Mesenteric fat pad (tissue), 1 donor: ENCODE data around the gene BMX. TPM values are rescaled to one million over a fixed set of nuclear protein-coding genes. Genes with fewer than 3 reads are reported as not detected.

Experiments
- DNase-seq: peaks from one replicate; pipeline ENCODE4 v3.0.0-alpha.2; 2020; ENCODE audit warnings: low spot score
- total RNA-seq: library from RNA; stranded (reverse); fragmentation: NEBNext Ultra II Directional; extraction: Animal tissue kit (Norgen Biotek cat#: 25700); gene quantifications from one replicate; pipeline ENCODE4 v1.2.1, GENCODE V29; 2021
- donor health status: DM: yes; HTN: yes; CAD: no.

The BMX gene
- total RNA-seq, 1 donor from 2014 or later, result 1.7 TPM

DNA sequence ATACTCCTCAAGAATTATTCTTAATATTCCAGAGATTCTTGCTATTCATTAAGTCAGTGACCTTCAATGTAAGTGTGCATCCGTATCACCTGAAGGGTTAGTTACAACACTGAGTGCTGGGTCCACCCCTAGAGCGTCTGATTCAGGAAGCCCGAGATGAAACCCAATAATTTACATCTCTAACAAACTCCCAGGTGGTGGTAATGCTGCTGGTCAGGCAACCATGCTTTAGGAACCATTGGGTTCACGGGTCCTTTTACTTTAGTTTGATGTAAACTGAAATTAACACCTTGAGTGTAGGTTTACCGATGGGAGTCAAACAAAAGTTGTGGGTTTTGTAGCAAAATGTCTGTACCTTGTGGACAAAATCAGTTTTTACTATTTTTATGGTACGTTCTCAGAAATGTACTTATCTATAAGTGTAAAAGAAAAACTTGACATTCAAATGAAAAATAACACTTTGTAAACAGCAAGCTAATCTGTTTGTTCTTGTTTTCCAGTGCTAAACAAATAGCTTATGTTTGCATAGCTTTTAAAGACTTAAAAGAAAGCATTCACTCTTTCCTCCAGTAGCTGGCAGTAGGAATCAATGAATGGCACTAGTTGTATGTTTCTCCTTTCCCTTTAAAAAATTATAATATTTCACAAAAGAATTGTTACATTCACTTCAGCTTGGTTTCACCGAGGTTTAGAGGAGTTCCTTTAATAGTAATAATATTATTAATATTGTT lies 67.4 kb downstream of the BMX start:
- DNase-seq, result no peak

DNA sequence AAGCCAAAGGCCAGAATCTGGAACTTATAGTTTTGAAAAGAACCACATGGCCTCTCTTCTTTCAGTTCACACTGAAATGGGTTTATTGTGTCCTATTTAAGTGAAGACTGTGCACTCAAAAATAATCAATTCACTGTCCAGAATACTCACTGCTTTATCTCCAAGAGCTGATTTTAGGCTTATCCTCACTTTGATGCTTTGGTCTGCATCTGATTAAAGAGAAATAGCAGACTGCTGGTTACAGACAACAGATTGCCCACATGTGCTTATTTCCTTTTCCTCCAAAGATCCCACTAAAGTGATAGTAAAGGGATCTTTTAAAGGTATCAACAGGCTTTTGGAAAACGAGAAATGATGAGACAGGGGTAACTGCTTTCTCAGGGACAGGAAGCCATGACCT lies 69.5 kb downstream of the BMX start:
- DNase-seq, result no peak

DNA sequence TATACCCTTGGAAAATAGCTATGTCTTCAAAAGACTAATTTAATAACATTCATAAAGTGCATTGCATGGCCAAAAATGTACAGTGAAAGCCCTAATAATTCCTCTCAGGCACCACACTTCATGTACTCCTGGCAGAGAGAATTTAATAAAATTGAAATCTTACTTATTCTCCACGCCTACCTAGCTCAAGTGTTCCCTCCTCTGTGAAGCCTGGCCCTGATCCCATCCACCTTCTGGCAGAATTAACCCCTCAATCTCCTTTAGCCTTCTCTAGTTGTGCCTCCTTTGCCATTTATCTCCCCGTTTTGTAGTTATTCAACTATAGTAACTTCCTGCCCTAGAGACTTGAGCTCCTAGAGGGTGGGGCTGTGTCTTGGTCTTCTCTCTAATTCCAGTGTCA lies 73.4 kb downstream of the BMX start:
- no peak for DNase-seq

DNA sequence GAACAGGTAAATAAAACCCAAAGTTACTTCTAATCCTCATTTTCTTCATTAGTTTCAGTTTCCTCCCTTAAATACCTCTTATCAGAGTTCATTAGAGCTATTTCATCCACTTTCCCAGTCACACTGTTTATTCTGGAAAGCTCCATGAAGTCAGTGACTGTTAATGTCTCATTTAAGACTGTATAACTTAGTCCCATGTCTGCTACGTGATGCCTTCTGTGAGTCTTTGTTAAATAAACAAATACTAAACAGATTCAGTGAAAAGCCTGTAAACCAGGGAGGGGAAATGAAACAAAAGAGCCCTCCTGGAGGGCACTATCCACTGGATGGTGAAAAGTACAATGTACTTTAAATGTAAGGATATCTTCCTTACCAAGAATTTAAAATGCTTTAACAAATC lies 75.4 kb downstream of the BMX start:
- DNase-seq, result no peak

DNA sequence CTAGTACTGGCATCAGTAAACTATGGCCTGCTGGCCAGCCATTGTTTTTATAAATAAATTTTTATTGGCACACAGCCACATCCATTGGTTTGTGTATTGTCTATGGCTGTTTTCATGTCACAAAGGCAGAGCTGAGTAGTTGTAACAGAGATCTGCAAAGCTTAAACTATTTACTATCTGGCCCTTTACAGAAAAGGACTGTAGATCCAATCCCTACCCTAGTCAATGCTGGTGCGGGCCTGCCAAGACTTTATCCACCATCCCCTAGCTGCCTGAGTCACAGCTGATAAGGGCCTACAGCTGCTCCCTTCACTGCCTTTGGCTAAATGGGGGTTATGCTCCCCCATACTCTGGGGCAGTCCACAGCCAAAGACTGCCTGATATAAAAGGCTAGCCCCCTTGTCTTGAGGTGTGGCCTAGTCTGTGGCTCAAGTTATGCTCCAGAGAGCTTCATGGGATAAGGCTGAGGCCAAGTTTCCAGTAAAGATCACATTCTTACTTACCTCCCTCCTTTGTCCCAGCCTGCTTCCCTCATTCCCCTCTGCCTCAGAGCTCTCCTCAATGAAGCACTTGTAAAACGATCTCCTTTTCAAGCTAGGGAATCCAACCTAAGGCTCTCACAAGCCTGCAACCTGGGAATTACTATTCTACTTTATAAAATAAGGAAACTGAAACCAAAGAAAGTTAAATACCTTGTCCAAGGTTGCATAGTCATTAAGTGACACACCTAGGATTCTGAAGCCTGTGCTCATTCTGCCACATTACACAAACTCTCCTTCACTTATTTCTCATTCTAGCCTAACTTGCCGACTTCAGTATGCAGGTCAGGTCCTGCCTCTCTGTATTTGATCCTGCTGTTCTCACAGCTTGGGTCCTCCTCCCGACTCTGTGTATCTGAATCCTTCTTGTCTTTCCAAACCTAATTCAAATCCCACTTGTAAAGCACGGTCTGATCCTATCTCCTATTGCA lies 79.5 kb downstream of the BMX start:
- DNase-seq, result no peak

DNA sequence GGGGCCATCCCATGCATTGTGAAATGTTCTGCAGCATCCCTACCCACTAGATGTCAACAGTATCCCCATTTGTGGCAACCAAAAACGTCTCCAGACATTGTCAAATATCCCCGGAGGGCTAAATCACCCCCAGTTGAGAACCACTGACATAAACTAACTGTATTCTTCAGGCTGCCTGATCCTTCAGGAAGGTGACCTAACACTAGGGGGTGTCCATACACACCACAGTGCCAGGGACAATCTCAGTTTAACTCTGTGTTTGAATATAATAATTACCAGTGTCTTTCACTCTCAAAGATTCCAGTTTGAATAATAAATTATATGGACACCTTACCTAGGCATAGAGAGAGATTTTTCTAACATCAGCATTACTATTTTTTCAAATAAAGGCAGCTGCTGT lies 93.8 kb downstream of the BMX start:
- DNase-seq, result no peak

DNA sequence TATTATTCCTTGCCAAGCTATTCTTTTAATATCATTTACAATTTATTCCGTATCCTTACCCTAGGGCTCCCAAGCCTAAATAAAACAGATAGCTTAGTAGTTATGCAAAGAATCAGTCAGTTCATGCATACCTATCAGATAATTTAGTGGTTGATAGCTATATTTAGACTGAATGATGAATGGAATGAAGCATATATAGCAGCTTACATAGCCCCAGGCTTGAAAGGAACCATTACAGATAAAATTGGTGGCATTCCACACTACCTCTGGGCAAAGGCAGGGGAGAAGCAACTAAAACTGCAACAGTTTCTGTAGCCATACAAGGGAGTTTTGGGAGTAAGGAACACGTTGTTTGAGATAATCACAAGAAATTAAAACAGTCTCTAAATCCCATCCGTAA lies 97.4 kb downstream of the BMX start:
- DNase-seq, result no peak

DNA sequence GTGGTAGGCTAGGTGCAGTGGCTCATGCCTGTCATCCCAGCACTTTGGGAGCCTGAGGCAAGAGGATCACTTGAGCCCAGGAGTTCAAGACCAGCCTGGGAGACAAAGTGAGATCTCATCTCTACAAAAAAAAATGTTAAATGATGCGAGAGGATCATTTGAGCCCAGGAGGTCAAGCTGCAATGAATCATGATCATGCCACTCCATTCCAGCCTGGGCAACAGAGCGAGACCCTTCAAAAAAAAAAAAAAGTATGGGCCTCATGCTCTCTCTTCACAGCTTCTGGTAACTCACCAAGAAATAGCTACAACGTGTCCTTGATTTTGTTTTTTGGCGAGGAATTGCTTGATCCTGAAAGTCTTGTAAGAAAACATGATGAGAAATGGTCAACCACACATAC lies 98.9 kb downstream of the BMX start:
- no peak for DNase-seq

DNA sequence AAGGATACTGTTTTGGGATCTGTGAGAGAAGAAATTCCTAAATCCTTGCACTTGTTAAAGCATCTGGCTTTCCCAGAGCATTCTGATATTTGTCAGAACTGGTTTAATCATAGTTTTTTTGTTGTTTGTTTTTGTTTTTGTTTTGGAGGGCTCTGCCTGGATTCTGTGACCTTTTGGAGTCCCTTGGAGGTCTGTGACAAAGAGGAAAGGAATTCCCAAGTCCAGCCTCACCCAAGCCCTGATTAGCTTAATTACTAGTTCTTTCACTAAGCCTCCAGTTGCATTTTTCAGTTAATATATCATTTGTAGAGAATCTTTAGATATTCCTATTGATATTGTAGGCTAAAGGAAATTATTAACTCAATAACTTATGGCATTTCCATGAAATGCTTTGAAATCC lies 99.4 kb downstream of the BMX start:
- DNase-seq, result no peak

DNA sequence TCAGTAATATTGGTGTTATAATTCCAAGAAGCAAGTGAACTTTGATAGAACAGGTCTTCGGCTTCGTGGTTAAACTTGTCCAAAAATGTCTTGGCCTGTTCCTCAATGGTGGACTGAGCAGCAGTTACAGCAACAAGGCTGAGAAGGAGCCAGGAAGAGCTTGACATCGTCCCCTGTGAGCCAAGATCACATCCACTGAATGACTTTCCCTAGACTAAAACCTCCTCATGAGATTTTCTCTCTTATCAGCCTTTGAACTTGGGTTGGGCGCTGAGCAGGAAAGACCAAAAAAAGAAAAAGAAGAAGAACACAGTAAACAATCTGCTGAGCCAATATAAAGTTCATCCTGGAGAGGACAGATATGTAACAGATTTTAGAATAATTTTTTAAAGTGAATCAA lies 100.1 kb downstream of the BMX start, which contains the start of gene ACE2:
Gene ACE2, minus strand, starts transcription at position 216 of the 400 bp plus-strand sequence. Its CDS starts 49 bp downstream, at position 167.
- no peak for DNase-seq

DNA sequence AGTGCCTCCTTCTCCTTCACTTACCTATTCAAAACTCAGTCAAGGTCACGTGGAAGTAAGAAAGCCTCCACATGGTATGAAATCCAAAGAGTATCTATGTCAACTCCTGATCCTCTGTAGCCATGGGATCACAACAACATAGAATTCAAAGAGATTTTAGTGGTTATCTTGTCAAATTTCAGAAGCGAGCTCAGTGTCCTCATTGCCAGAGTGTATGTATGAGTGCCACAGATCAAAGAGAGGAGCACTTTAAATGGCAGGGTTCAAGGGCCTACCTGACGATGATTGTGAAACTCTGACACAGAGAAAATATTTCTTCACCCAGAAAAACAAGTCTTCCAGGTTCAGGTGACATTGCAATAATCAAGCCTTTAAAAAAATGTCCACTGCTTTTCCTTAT lies 101.3 kb downstream of the BMX start:
- no peak for DNase-seq

DNA sequence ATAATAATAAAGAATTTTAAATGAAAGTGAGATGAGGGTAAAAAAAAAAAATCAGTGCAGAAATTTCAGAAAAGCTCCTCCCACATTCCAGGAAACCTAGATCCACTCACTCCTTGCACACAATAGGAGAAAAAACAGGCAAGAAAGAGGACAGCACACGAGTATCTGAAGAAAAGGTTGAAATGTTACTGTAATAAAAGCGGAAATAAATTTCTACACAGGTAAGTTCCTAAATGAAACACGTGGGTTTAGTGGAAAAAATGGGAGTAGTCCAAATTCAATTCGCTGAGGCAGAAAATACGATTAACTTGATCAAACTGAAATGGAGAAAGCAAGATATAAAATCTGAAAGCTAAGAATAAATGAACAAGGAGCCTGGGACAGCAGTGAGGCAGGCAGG lies 102.2 kb downstream of the BMX start:
- no peak for DNase-seq

DNA sequence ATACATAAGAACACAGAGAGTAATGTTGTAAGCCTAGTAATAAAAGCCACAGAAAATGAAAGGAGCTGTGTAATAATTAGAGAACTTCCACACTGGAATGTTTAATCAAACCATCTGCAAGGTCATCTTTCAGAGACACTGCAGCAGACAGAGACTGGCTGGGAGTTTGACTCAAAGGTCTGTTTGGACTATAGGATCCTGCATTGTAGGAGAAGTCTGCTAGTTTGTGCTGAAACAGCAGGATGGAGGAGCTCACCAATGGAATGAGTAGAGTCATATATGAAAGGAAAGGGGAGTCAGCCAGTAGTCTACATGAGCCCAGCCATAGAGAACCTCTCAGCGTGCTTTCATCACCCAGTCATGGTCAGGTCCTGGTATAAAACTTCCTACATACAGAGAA lies 104.6 kb downstream of the BMX start:
- no peak for DNase-seq

Other genes with a start within 250 kb of the BMX start
- 2.0 TPM for gene ASB9, start 230.7 kb upstream of the BMX start, total RNA-seq
- not detected for gene ASB11, start 185.2 kb upstream of the BMX start, total RNA-seq
- gene PIGA, start 165.3 kb upstream of the BMX start, total RNA-seq, result 16.6 TPM
- 8.2 TPM for gene VEGFD, start 116.4 kb upstream of the BMX start, total RNA-seq
- gene PIR, start 7.5 kb upstream of the BMX start, total RNA-seq, result 30.0 TPM
- 6.2 TPM for gene ACE2, start 100.2 kb downstream of the BMX start, total RNA-seq
- not detected for gene CLTRN, start 164.0 kb downstream of the BMX start, total RNA-seq
- gene CA5B, start 237.5 kb downstream of the BMX start, total RNA-seq, result 14.1 TPM